NCI-H524 (cell line): ENCODE measurements around the gene ZNF624.

Experiments
- DNase-seq, 2 experiments: peaks; one replicate each; lab custom pipeline; 2025; lab: John Stamatoyannopoulos, UW

ZNF624 gene

GRCh38 chr17:16593356-16594102 is 60.1 kb downstream of the ZNF624 start:
- DNase-seq: no peak

GRCh38 chr17:16589097-16589969 is 64.3 kb downstream of the ZNF624 start:
- DNase-seq: peak; percentile 81 to 94

GRCh38 chr17:16585796-16586195 is 67.9 kb downstream of the ZNF624 start:
- DNase-seq: no peak

- DNase-seq: peak; percentile 85 to 95
These were observed 69.2 kb downstream of the ZNF624 start for GRCh38 chr17:16584273-16584995.

GRCh38 chr17:16583781-16584180 is 69.9 kb downstream of the ZNF624 start:
- no peak for DNase-seq

- no peak for DNase-seq
These were observed 80.2 kb downstream of the ZNF624 start for GRCh38 chr17:16573466-16573865.
